Stomach (tissue), 4 donors: Measurements from ENCODE around the gene DCST2.

Experiments used
- POLR2A ChIP-seq, 4 donors: fragments of 450-650 bp; IDR thresholded peaks; one replicate each; pipeline ENCODE4 v1.6.1; 2016; ENCODE audit warnings: antibody characterized with exemption in 4 of 4, control low read depth in 2 of 4, mild to moderate bottlenecking in 1 of 4, moderate library complexity in 1 of 4
- POLR2AphosphoS5 ChIP-seq, 3 donors: sonication (generic); formaldehyde crosslinking; IDR thresholded peaks; one replicate each; pipeline ENCODE4 v1.6.1; 2016; ENCODE audit warnings: antibody characterized with exemption in 3 of 3
- TF ChIP-seq, protein P1 (sequence below), 7 experiments: fragments of 450-650 bp in 4 of 7; fragments of 200-600 bp in 3 of 7; sonication (generic) in 3 of 7; IDR thresholded peaks; one replicate each; pipeline ENCODE4 v1.5.1; 2016 to 2019; ENCODE audit warnings: antibody characterized with exemption in 7 of 7, control low read depth in 2 of 7, mild to moderate bottlenecking in 1 of 7

DNA sequence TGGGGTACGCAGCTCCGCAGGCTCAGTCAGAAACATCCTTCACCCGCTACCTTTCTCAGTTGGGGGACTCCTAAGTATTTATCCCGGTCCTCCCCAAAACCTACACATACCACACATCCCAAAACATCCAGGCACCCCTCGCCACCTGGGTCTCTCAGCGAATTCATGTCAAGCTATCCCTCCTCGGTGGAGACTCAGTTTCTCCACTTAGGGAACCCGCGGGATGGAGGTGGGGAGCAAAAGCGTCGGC, 32.2 kb downstream of the DCST2 start:
- TF ChIP-seq, protein P1, sequence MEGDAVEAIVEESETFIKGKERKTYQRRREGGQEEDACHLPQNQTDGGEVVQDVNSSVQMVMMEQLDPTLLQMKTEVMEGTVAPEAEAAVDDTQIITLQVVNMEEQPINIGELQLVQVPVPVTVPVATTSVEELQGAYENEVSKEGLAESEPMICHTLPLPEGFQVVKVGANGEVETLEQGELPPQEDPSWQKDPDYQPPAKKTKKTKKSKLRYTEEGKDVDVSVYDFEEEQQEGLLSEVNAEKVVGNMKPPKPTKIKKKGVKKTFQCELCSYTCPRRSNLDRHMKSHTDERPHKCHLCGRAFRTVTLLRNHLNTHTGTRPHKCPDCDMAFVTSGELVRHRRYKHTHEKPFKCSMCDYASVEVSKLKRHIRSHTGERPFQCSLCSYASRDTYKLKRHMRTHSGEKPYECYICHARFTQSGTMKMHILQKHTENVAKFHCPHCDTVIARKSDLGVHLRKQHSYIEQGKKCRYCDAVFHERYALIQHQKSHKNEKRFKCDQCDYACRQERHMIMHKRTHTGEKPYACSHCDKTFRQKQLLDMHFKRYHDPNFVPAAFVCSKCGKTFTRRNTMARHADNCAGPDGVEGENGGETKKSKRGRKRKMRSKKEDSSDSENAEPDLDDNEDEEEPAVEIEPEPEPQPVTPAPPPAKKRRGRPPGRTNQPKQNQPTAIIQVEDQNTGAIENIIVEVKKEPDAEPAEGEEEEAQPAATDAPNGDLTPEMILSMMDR (IDR thresholded peaks at IDR 0.05) = no peak
- TF ChIP-seq POLR2A (IDR thresholded peaks at IDR 0.05) (no peak), POLR2AphosphoS5 (IDR thresholded peaks at IDR 0.05) (no peak)
